ENCODE measurements around the gene AMIGO1. TPM values are rescaled to one million over a fixed set of nuclear protein-coding genes. Genes with fewer than 3 reads are reported as not detected.

The AMIGO1 gene
- total and polyA plus RNA-seq, 11 donors = 4.6 to 19.1 (median 13.4) TPM

GRCh38 chr1:109454497-109455133, 54.9 kb downstream of the AMIGO1 start:
- intact Hi-C loops (cut with DNase I) = no loop called here
- no peaks in the 10 kb centered on the region for H3K36me3 ChIP-seq
- no peaks in the 10 kb centered on the region for H3K4me1 ChIP-seq
- H3K9me3 ChIP-seq = peaks cover 0 to 18% (median 0%) of the 10 kb centered on the region in 12 donors
- peaks cover 0 to 9% (median 0%) of the 10 kb centered on the region in 9 donors for H3K27me3 ChIP-seq
- H3K4me3 ChIP-seq = no peak overlapping the region
- 88 to 97% (median 94%) methylated on average over 1 of the region's 1 CpG for WGBS, 4 donors
- ATAC-seq = no peak
- no peak for DNase-seq
- TF ChIP-seq POLR2A (IDR thresholded peaks at IDR 0.05) (no peak), CTCF (IDR thresholded peaks at IDR 0.05) (no peak)
- H3K27ac ChIP-seq = no peak overlapping the region

Other genes starting within 250 kb of the AMIGO1 start
- gene PSRC1, start 226.6 kb downstream of the AMIGO1 start, total RNA-seq = 1 to 10 TPM in 3 of 9 donors, under 1 TPM in 5, not detected in 1; 0.23 to 3.6 (median 0.60) TPM
- gene PSRC1, start 226.6 kb downstream of the AMIGO1 start, polyA plus RNA-seq = 1 to 10 TPM; 1.1 to 1.4 TPM
- 1 to 10 TPM in 2 of 9 donors, under 1 TPM in 4, not detected in 3; 0.44 to 2.5 (median 0.54) TPM for gene MYBPHL, start 202.7 kb downstream of the AMIGO1 start, total RNA-seq
- gene MYBPHL, start 202.7 kb downstream of the AMIGO1 start, polyA plus RNA-seq = under 1 TPM; 0.24 to 0.61 TPM
- 100 to 1,000 TPM in 7 of 9 donors, 10 to 100 TPM in 2; 75.5 to 346 (median 165) TPM for gene SORT1, start 111.8 kb downstream of the AMIGO1 start, total RNA-seq
- gene SORT1, start 111.8 kb downstream of the AMIGO1 start, polyA plus RNA-seq = 100 to 1,000 TPM in 1 of 2 donors, 10 to 100 TPM in 1; 36.9 to 133 TPM
- gene PSMA5, start 83.3 kb downstream of the AMIGO1 start, total RNA-seq = 10 to 100 TPM; 24.3 to 74.9 (median 61.0) TPM
- gene PSMA5, start 83.3 kb downstream of the AMIGO1 start, polyA plus RNA-seq = 10 to 100 TPM; 31.5 to 94.7 TPM
- gene SYPL2, start 43.2 kb downstream of the AMIGO1 start, total RNA-seq = 10 to 100 TPM; 11.3 to 39.7 (median 25.4) TPM
- gene SYPL2, start 43.2 kb downstream of the AMIGO1 start, polyA plus RNA-seq = 10 to 100 TPM; 14.7 to 36.3 TPM
- gene ATXN7L2, start 25.8 kb downstream of the AMIGO1 start, total RNA-seq = 1 to 10 TPM; 1.2 to 2.8 (median 2.1) TPM
- 1 to 10 TPM; 2.0 to 3.8 TPM for gene ATXN7L2, start 25.8 kb downstream of the AMIGO1 start, polyA plus RNA-seq
- 1 to 10 TPM; 3.4 to 8.4 (median 5.1) TPM for gene CYB561D1, start 15.6 kb downstream of the AMIGO1 start, total RNA-seq
- 1 to 10 TPM; 2.1 to 8.1 TPM for gene CYB561D1, start 15.6 kb downstream of the AMIGO1 start, polyA plus RNA-seq
- under 1 TPM in 6 of 9 donors, not detected in 3; 0.08 to 0.72 (median 0.21) TPM for gene GPR61, start 30.1 kb upstream of the AMIGO1 start, total RNA-seq
- gene GPR61, start 30.1 kb upstream of the AMIGO1 start, polyA plus RNA-seq = under 1 TPM in 1 of 2 donors, not detected in 1; 0.15 TPM
- gene GNAI3, start 38.9 kb upstream of the AMIGO1 start, total RNA-seq = 1 to 10 TPM; 1.5 to 5.4 (median 2.5) TPM
- 1 to 10 TPM; 1.6 to 3.0 TPM for gene GNAI3, start 38.9 kb upstream of the AMIGO1 start, polyA plus RNA-seq
- gene GNAT2, start 109.9 kb upstream of the AMIGO1 start, total RNA-seq = not detected
- not detected for gene GNAT2, start 109.9 kb upstream of the AMIGO1 start, polyA plus RNA-seq
- 10 to 100 TPM in 5 of 9 donors, 1 to 10 TPM in 4; 7.5 to 29.9 (median 10.0) TPM for gene AMPD2, start 110.1 kb upstream of the AMIGO1 start, total RNA-seq
- gene AMPD2, start 110.1 kb upstream of the AMIGO1 start, polyA plus RNA-seq = 10 to 100 TPM in 1 of 2 donors, 1 to 10 TPM in 1; 7.4 to 17.1 TPM
- 10 to 100 TPM; 29.2 to 48.4 (median 44.5) TPM for gene GSTM4, start 146.4 kb upstream of the AMIGO1 start, total RNA-seq
- 10 to 100 TPM; 21.7 to 42.1 TPM for gene GSTM4, start 146.4 kb upstream of the AMIGO1 start, polyA plus RNA-seq
- gene GSTM2, start 158.3 kb upstream of the AMIGO1 start, total RNA-seq = 10 to 100 TPM; 41.8 to 86.2 (median 62.3) TPM
- gene GSTM2, start 158.3 kb upstream of the AMIGO1 start, polyA plus RNA-seq = 100 to 1,000 TPM in 1 of 2 donors, 10 to 100 TPM in 1; 20.5 to 101 TPM
- 10 to 100 TPM in 5 of 9 donors, not detected in 4; 17.9 to 60.0 (median 26.8) TPM for gene GSTM1, start 178.1 kb upstream of the AMIGO1 start, total RNA-seq
- gene GSTM1, start 178.1 kb upstream of the AMIGO1 start, polyA plus RNA-seq = 10 to 100 TPM in 1 of 2 donors, under 1 TPM in 1; 0.10 to 39.5 TPM
- gene GSTM5, start 202.5 kb upstream of the AMIGO1 start, total RNA-seq = 1 to 10 TPM in 7 of 9 donors, under 1 TPM in 1, not detected in 1; 0.58 to 9.0 (median 2.2) TPM
- 1 to 10 TPM in 1 of 2 donors, under 1 TPM in 1; 0.49 to 1.4 TPM for gene GSTM5, start 202.5 kb upstream of the AMIGO1 start, polyA plus RNA-seq
- 100 to 1,000 TPM in 4 of 9 donors, 10 to 100 TPM in 5; 52.3 to 237 (median 91.5) TPM for gene GSTM3, start 231.3 kb upstream of the AMIGO1 start, total RNA-seq
- gene GSTM3, start 231.3 kb upstream of the AMIGO1 start, polyA plus RNA-seq = 100 to 1,000 TPM in 1 of 2 donors, 10 to 100 TPM in 1; 53.1 to 224 TPM

Data from heart left ventricle (tissue), 16 donors.